NCI-H2227 (cell line): ENCODE results near the gene ABHD8.

Experiments used
- DNase-seq: peaks from one replicate; lab custom pipeline; 2025; ENCODE audit not compliant: unreplicated experiment; lab: John Stamatoyannopoulos, UW

The ABHD8 gene

DNA sequence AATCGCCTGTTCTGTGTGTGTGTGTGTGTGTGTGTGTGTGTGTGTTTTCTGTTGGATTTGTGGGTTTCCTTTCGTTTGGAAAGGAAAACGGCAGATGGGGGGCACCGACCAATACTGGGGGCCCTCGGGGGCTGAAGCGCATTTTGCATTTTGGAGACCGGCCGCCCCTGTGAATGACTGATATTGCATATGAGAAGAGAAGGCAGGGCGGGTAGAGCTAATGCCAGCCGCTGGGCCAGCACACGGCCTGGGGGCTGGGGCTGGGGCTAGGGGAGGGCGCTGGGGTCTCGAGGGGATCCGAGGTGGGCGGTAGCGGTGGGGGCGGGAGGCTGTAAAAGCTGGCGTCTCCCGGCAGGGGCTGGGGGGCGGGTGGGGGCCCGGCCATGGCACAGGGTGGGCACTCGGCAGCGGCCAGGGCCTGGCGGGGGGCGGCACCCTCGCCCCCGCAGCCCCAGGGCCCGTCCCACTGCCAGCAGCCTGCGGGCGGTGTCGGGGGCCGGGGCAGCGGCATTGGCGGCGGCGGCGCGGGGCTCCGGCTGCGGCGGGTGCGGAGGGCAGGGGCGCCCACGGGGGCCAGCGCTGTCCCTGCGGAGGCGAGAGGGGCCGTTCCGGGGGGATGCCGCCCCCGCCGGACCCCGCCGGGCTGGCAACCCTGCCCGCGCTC is 20.2 kb upstream of the ABHD8 start:
- DNase-seq: no peak

- DNase-seq: no peak
Measured at GRCh38 chr19:17322854-17323253, 19.6 kb upstream of the ABHD8 start.

GRCh38 chr19:17321655-17322489 is 18.6 kb upstream of the ABHD8 start:
- DNase-seq: no peak

DNA sequence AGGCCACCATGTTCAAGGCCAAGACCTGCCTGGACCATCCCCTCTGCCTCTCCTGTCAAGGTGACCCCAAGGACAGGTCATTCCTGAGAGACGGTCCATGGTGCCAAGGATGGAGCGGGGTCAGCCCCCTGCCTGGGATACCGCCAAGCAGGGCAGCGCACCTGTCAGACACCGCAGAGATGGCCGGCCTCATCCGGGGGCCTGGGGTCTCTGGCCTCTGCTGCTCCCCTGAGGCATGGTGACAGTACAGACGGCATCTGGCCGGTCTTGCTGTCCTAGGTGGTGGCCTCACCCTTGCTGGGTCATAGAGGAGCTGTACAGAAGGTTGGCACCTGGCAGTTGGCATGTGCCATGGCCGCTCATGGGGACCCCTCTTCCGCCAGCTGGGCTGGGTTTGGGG is 17.2 kb upstream of the ABHD8 start:
- DNase-seq: no peak

DNA sequence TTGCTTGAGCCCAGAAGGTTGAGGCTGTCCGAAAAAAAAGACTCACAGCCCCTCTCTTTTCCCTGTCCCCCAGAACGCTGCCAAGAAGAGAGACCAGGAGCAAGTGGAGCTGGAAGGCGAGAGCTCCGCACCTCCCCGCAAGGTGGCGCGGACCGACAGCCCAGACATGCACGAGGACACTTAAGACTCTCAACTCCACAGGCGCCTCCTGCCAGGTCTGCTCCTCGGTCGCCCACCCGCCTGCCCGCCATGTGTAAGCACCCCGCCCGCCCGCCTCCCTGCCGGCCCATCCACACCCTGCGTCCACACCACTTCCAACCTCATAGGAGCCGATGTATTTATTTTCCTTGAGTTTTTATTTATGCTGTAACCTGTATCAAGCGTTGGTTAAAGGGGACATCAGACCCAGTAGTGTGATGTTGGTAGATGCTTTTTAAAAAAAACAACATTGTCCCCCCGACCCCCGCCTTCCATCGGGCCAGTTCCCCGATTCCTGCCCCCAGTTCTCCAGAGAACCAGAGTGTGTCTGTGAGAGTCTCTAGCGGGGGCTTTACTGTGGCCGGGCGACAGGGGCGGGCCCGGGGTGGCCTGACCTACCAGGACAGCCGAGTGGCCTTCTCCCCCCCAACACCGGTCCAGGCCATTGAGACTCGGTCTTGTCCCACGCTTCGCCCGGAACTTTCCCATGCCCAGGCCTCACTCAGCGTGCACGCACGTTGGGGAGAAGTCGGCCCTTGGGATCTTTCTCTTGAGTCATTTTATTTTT is 16.4 kb upstream of the ABHD8 start:
- DNase-seq: no peak

DNA sequence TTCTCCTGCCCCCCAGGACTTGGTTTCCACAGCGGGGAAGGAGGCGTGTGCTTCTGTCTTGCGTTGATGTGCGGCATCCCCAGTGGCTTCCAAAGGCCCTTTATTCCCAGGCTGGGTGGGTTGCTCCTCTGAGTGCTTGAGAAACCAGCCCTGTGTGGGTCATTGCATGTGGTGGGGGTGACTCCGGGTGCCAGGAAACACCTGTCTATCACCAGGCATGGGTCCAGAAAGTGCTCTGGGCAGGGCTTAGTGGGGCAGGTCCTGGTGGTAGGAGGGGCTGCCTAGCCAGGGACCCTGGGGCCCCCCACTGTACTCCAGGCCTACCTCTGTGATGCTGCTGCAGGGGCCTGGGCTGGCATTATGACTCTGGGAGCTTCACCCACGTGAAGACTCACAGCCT is 15.7 kb upstream of the ABHD8 start:
- no peak for DNase-seq

- DNase-seq: no peak
Measured at GRCh38 chr19:17314007-17314593, 10.9 kb upstream of the ABHD8 start.

- no peak for DNase-seq
Measured at GRCh38 chr19:17312189-17313113, 9.2 kb upstream of the ABHD8 start.

DNA sequence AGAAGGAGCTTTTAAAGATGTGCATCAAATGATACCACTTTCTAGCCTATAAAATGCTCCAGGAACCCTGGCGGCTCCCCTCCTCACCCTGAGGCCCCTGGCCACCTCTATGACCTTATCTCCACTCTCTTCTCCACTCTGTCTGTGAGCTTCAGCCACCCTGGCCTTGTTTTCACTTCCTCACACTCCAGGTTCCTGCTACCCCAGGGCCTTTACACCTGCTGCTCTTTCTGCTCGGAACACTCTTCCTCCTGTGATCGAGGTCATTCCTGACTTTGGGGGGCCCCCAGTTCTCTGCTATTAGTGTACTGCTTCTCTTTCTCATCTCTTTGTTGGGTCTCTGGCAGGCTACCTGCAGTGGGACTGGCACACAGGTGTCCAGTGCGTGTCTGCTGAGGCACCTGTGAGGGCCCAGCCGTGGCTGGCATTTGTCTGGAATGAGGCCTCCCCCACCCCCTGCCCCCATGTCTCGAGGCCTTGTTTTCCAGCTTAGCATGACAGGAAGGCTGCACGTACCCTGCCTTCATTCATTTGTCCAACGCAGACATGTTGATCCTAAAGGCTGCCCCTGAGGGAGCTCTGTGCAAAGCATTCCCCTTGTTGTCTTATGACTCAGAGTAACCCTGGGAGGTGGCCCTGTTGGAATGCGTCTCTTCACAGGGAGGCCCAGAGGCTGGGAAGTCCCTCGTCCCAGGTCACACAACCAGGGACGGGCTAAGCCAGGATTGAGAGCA is 8.4 kb upstream of the ABHD8 start:
- no peak for DNase-seq

DNA sequence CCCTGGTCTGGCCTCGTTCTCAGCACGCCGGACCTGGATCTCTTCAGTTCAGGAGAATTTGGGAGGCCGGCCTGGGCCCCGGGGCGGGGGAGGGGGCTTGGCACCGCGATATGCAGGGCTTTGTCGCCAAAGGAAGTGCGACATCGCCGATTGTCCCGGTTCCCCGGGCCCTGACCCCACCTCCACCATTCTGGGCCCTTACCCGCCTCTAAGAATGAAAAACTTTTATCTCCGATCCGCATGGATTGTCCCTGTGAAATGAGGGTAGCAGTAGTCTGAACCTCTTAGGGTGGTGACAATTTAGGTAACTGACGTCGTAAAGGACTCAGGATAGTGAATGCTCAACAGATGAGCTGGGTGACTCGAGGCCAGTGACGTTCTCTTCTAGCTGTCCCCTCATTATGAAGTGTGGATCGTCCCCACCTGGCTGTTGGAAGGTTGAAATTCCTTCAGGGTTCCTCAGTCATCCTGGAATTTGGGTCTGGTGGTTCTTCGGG is 6.8 kb upstream of the ABHD8 start:
- no peak for DNase-seq

- peak; percentile 99 for DNase-seq
Measured at GRCh38 chr19:17309198-17309964, 6.2 kb upstream of the ABHD8 start, which contains the start of gene DDA1. Gene DDA1 (plus strand): TSS chr19:17309563. CDS start chr19:17309655, 92 bp downstream.

- no peak for DNase-seq
Measured at GRCh38 chr19:17307876-17308377, 4.7 kb upstream of the ABHD8 start.

DNA sequence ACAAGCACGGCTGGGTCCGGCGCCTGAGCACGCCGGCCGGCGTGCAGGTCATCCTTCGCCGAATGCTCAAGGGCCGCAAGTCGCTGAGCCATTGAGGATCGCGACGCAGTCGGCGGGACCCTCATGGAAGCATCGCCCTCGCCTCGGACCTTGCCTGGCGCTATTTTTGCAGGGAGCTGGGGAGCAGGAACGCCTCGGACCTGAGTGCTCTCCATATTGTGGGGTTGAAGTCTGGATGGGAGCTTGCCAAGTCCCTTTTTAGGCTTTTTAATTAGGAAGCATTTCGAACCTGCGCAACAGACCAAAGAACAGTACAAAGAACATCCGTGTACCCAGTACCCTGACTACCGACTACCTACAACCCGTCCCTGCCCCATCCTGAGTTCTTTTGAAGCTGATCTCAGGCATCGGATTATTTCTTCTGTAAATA is 3.1 kb upstream of the ABHD8 start:
- DNase-seq: no peak

DNA sequence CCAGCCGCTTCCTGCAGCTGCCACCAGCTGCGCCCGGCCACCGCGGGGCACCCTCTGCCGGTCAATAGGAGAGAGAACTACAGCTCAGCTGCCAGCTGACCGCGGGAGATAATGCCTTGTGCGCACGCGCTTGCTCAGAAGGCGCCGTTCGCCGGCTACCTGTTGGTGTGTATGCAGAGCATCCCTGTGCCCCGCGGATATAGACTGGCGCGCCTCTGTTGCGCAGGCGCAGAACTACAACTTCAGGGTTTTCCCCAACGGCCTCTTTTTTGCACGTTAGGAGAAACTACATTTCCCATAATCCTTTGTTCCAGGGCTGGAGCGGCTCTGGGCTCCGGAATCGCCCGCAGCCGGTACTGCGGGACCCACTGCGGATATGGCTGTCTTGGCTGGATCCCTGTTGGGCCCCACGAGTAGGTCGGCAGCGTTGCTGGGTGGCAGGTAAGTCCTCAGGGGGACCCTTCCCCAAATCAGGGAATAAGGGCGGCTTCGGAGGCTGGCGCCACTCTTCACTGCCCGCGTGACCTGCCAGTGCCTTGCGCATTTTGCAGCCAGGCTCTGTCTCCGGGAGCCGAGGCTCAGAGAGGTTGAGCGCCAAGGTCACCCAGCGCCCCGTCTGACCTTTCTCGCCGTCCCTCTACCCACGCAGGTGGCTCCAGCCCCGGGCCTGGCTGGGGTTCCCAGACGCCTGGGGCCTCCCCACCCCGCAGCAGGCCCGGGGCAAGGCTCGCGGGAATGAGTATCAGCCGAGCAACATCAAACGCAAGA is 2.5 kb upstream of the ABHD8 start, which contains the start of gene MRPL34:
Gene MRPL34 (plus strand): TSS at position 356 of the 768 bp plus-strand sequence. CDS start 21 bp downstream, at position 377.
- peak; percentile 98 for DNase-seq

- no peak for DNase-seq
Measured at GRCh38 chr19:17305216-17305516, 1.9 kb upstream of the ABHD8 start.

DNA sequence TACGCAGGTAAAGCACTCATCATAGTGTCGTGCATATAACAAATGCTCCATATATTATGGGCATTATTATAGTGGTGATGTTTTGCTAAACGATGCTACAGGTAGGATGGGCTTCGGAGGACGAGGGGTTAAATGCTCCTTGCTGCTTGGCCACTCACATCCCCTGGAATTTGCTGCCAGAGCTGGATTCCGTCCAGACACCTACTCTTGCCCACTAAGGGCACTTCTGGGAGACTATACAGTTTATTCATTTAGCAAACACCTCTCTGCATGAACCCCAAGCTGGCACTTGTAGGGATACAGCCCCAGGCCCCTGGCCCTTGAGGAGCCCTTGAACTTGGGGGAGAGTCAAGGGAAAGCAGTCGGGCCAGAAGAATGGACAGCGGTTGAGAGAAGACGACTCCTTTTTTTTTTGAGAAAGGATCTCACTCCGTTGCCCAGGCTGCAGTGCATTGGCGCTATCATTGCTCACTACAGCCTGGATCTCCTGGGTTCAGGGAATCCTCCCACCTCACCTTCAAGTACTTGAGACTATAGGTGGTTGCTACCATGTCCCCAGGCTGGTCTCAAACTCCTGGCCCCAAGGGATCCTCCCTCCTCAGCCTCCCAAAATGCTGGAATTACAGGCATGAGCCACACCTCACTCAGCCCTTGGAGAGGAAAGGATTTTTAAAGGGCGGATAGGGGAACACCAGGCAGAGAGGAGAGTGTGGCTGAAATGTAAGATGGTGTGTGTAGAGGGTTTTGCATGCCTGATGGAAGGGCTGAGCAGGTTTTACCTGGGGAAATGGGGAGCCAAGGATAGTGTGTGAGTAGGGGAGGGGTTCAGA is 1.4 kb upstream of the ABHD8 start:
- no peak for DNase-seq

DNA sequence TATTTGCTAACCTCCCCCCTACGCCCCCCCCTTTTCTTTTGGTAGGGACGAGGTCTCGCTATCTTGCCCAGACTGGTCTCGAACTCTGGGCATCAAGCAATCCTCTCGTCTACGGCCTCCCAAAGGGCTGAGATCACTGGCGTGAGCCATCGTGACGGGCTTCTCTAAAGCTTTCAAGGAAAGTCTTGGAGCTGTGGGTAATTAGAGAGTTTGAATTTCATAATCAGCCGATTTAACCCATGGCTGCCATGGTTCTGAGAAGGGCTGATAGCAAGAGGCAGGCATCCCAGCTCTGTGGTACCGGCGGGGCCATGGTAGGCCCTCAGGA is 679 bp upstream of the ABHD8 start:
- peak; percentile 30 for DNase-seq
